ENCODE data around the gene WDR36. TPM values are rescaled to one million over a fixed set of nuclear protein-coding genes. Genes with fewer than 3 reads are reported as not detected.
A peak's percentile ranks its signal among the peaks of the same experiment; 100 is the strongest.

WDR36 gene
- total and polyA plus RNA-seq, 2 experiments from 2014 or later, result 18.5 to 56.8 TPM

- Histone ChIP-seq H3K27me3 (ENCODE audit: insufficient read depth) (no peaks in the 10 kb centered on the region), H3K36me3 (ENCODE audit: insufficient read depth) (no peaks in the 10 kb centered on the region), H3F3A (replicated peaks; ENCODE audit: low read depth) (no peaks in the 10 kb centered on the region), H3K4me1 (ENCODE audit: insufficient read depth) (peaks cover 35% of the 10 kb centered on the region), H4K20me1 (replicated peaks; ENCODE audit: insufficient read depth) (no peaks in the 10 kb centered on the region), H3K27ac (ENCODE audit: low read depth) (no peak overlapping the region), H3K4me2 (no peak overlapping the region), H3K4me3 (no peak overlapping the region), H3K79me2 (replicated peaks; ENCODE audit: insufficient read depth) (no peaks in the 10 kb centered on the region), H3K9me2 (ENCODE audit: insufficient read depth) (no peaks in the 10 kb centered on the region), H2AFZ (no peak overlapping the region)
- H3K9me3 Mint-ChIP-seq, result no peaks in the 10 kb centered on the region; the same call in 2 of the 3 replicates
- H3K27me3 Mint-ChIP-seq (ENCODE audit: insufficient read depth, low read depth, poor library complexity), result no peaks in the 10 kb centered on the region
- no peaks in the 10 kb centered on the region for H3K36me3 Mint-ChIP-seq (ENCODE audit: low read depth)
- H3K27ac Mint-ChIP-seq, result no peak overlapping the region
- TF ChIP-seq CTCF (conservative IDR thresholded peaks at IDR 0.05; ENCODE audit: low read depth in 2 of 2), result no peak
- TF ChIP-seq POLR2AphosphoS5 (IDR thresholded peaks at IDR 0.05; ENCODE audit: low read depth), result no peak
- TF ChIP-seq CREB1 (CRISPR knock-in tag; IDR thresholded peaks at IDR 0.05; ENCODE audit: low read depth), result no peak
- DNase-seq (ENCODE audit: low spot score) (no peak), ATAC-seq (no peak)
- no peak overlapping the region for H3K4me3 Mint-ChIP-seq
- peaks cover 37% of the 10 kb centered on the region for H3K4me1 Mint-ChIP-seq
These were observed 43.8 kb downstream of the WDR36 start for GRCh38 chr5:111135946-111136345.

- DNase-seq (ENCODE audit: low spot score) (no peak), ATAC-seq (no peak)
- no peaks in the 10 kb centered on the region for H3K36me3 Mint-ChIP-seq (ENCODE audit: low read depth)
- H3K9me3 Mint-ChIP-seq, result no peaks in the 10 kb centered on the region; the same call in 2 of the 3 replicates
- Histone ChIP-seq H3K27me3 (ENCODE audit: insufficient read depth) (no peaks in the 10 kb centered on the region), H2AFZ (peak overlapping the region; percentile 39; the same call in 1 of the 2 replicates), H3K4me2 (no peak overlapping the region), H3F3A (replicated peaks; ENCODE audit: low read depth) (no peaks in the 10 kb centered on the region), H3K9me2 (ENCODE audit: insufficient read depth) (no peaks in the 10 kb centered on the region), H3K4me3 (no peak overlapping the region), H3K79me2 (replicated peaks; ENCODE audit: insufficient read depth) (no peaks in the 10 kb centered on the region), H4K20me1 (replicated peaks; ENCODE audit: insufficient read depth) (no peaks in the 10 kb centered on the region), H3K36me3 (ENCODE audit: insufficient read depth) (no peaks in the 10 kb centered on the region), H3K27ac (ENCODE audit: low read depth) (no peak overlapping the region), H3K4me1 (ENCODE audit: insufficient read depth) (peaks cover 16% of the 10 kb centered on the region; the same call in 1 of the 2 replicates)
- no peak overlapping the region for H3K4me3 Mint-ChIP-seq
- no peaks in the 10 kb centered on the region for H3K27me3 Mint-ChIP-seq (ENCODE audit: insufficient read depth, low read depth, poor library complexity)
- no peak overlapping the region for H3K27ac Mint-ChIP-seq
- H3K4me1 Mint-ChIP-seq, result peaks cover 21% of the 10 kb centered on the region
- no peak for TF ChIP-seq CTCF (conservative IDR thresholded peaks at IDR 0.05; ENCODE audit: low read depth in 2 of 2)
- no peak for TF ChIP-seq EZH2phosphoT487 (IDR thresholded peaks at IDR 0.05; ENCODE audit: unreplicated experiment)
- no peak for TF ChIP-seq POLR2AphosphoS5 (IDR thresholded peaks at IDR 0.05; ENCODE audit: low read depth)
- no peak for TF ChIP-seq STAT1 (IDR thresholded peaks at IDR 0.05; ENCODE audit: unreplicated experiment)
- no peak for TF ChIP-seq ZNF114 (CRISPR knock-in tag; IDR thresholded peaks at IDR 0.05)
- TF ChIP-seq CREB1 (CRISPR knock-in tag; IDR thresholded peaks at IDR 0.05; ENCODE audit: low read depth), result no peak
- no peak for TF ChIP-seq NANOG (IDR thresholded peaks at IDR 0.05; ENCODE audit: borderline replicate concordance)
- TF ChIP-seq EZH2 (IDR thresholded peaks at IDR 0.05; ENCODE audit: low read depth, unreplicated experiment), result no peak
- TF ChIP-seq ZNF462 (CRISPR knock-in tag; IDR thresholded peaks at IDR 0.05), result no peak
- TF ChIP-seq ETS1 (IDR thresholded peaks at IDR 0.05), result no peak
- no peak for TF ChIP-seq JUNB (IDR thresholded peaks at IDR 0.05; ENCODE audit: unreplicated experiment)
These were observed 45.9 kb downstream of the WDR36 start for GRCh38 chr5:111138096-111138495.

Data from GM23338 (cell line).